HepG2 (cell line): Measurements from ENCODE around the gene TNPO3. TPM values are rescaled to one million over a fixed set of nuclear protein-coding genes. Genes with fewer than 3 reads are reported as not detected.

Experiments used
- ATAC-seq: fragments of 200-7000 bp; cut with Tn5 transposase; 3 replicates; pipeline ENCODE4 v1.9.1; 2020; ENCODE audit warnings: mild to moderate bottlenecking, moderate library complexity
- BruUV-seq: library from RNA; stranded (reverse); fragments of 400-500 nt; replicated peaks from 2 replicates; lab custom pipeline; 2021; lab: Mats Ljungman, UMichigan
- CTCF ChIA-PET: fragments of 300-600 bp; formaldehyde crosslinking; extraction: SDS; loops from one replicate; lab custom pipeline; 2021; ENCODE audit warnings: low total read pairs, inconsistent platforms, low intra/inter-chr PET ratio; lab: Yijun Ruan, JAX
- POLR2A ChIA-PET: fragments of 350-600 bp; sonication (Branson Sonifier 250); formaldehyde crosslinking; loops from one replicate; lab custom pipeline; 2020; ENCODE audit warnings: antibody characterized with exemption, inconsistent platforms; lab: Yijun Ruan, JAX
- DNase-seq: peaks from one replicate; pipeline ENCODE4 v3.0.0-alpha.2; 2015; ENCODE audit warnings: low spot score
- FAIRE-seq: peaks from 3 replicates; lab custom pipeline; 2011; peaks lifted over from hg19 to GRCh38; lab: Jason Lieb, UNC
- H2AFZ ChIP-seq: one replicate; pipeline ENCODE4 v1.6.1; 2011; ENCODE audit warnings: low read length, inconsistent platforms
- H3K27ac ChIP-seq: fragments of 300-600 bp; 3 replicates; pipeline ENCODE4 v1.8.0; 2011; ENCODE audit warnings: mixed run types, mild to moderate bottlenecking, mixed read lengths, low read length, inconsistent platforms; ENCODE audit not compliant: insufficient read depth; ENCODE audit errors: extremely low read length
- H3K27me3 ChIP-seq, 2 experiments: fragments of 200-600 bp in 1 of 2; 2 replicates in 1 of 2; 3 replicates in 1 of 2; pipeline versions ENCODE4 v1.6.0 to v1.8.0; 2011; ENCODE audit warnings: low read length in 2 of 2, mild to moderate bottlenecking in 2 of 2, moderate library complexity in 2 of 2, inconsistent platforms in 1 of 2; ENCODE audit not compliant: insufficient read depth in 2 of 2, control insufficient read depth in 1 of 2
- H3K36me3 ChIP-seq, 2 experiments: fragments of 200-600 bp in 1 of 2; replicated peaks in 1 of 2; 2 replicates in 1 of 2; 3 replicates in 1 of 2; pipeline versions ENCODE4 v1.5.1 to v1.8.0; 2011; ENCODE audit warnings: low read length in 2 of 2, inconsistent platforms in 1 of 2; ENCODE audit not compliant: insufficient read depth in 2 of 2, control insufficient read depth in 1 of 2
- H3K4me1 ChIP-seq: 2 replicates; pipeline ENCODE4 v1.5.1; 2012; ENCODE audit warnings: low read length, inconsistent platforms; ENCODE audit not compliant: insufficient read depth
- H3K4me2 ChIP-seq: 2 replicates; pipeline ENCODE4 v1.6.0; 2011; ENCODE audit warnings: low read depth, low read length, inconsistent platforms
- H3K4me3 ChIP-seq, 3 experiments: fragments of 200-600 bp in 1 of 3; sonication (generic), shearing (Covaris generic) in 1 of 3; replicated peaks in 1 of 3; 2 replicates each; pipeline ENCODE4 v1.5.1; 2011 to 2016; ENCODE audit warnings: low read length in 3 of 3, inconsistent platforms in 2 of 3, low read depth in 2 of 3, mild to moderate bottlenecking in 2 of 3, control low read depth in 1 of 3, mixed read lengths in 1 of 3; ENCODE audit not compliant: insufficient read depth in 1 of 3
- H3K79me2 ChIP-seq: one replicate; pipeline ENCODE4 v1.6.1; 2011; ENCODE audit warnings: low read length, inconsistent platforms; ENCODE audit not compliant: insufficient read depth
- H3K9ac ChIP-seq: 2 replicates; pipeline ENCODE4 v1.6.0; 2011; ENCODE audit warnings: mild to moderate bottlenecking, low read depth, low read length, inconsistent platforms; ENCODE audit not compliant: insufficient read depth
- H3K9me3 ChIP-seq: 2 replicates; pipeline ENCODE4 v1.5.1; 2012; ENCODE audit warnings: mild to moderate bottlenecking, low read length
- H4K20me1 ChIP-seq: 2 replicates; pipeline ENCODE4 v1.6.0; 2011; ENCODE audit warnings: inconsistent platforms, mild to moderate bottlenecking, low read length, moderate library complexity; ENCODE audit not compliant: insufficient read depth
- CCAR2 ChIP-seq: fragments of 200-400 bp; formaldehyde crosslinking; optimal IDR thresholded peaks from 2 replicates; pipeline ENCODE3; 2018; ENCODE audit warnings: low read depth, mild to moderate bottlenecking, low read length, moderate library complexity
- HMG20B ChIP-seq: conservative IDR thresholded peaks from 2 replicates; pipeline ENCODE4 v1.6.1; 2016; ENCODE audit warnings: missing genetic modification reagents, missing compliant biosample characterization
- KDM4B ChIP-seq: sonication (generic); formaldehyde crosslinking; IDR thresholded peaks from 2 replicates; pipeline ENCODE4 v1.4.0; 2020; ENCODE audit warnings: missing genetic modification reagents
- MED8 ChIP-seq: sonication (generic); formaldehyde crosslinking; IDR thresholded peaks from 2 replicates; pipeline ENCODE4 v1.8.1; 2023; ENCODE audit warnings: mild to moderate bottlenecking, missing genetic modification reagents; ENCODE audit not compliant: insufficient replicate concordance
- MIER2 ChIP-seq: IDR thresholded peaks from 2 replicates; pipeline ENCODE4 v1.6.1; 2016; ENCODE audit warnings: missing biosample characterization, missing genetic modification reagents
- NCOA5 ChIP-seq: sonication (generic); formaldehyde crosslinking; IDR thresholded peaks from 2 replicates; pipeline ENCODE4 v1.4.0; 2020; ENCODE audit warnings: missing genetic modification reagents
- SMARCE1 ChIP-seq: fragments of 450-650 bp; IDR thresholded peaks from 2 replicates; pipeline ENCODE4 v1.6.1; 2017; ENCODE audit warnings: borderline replicate concordance
- TSC22D2 ChIP-seq: sonication (generic); formaldehyde crosslinking; IDR thresholded peaks from 2 replicates; pipeline ENCODE4 v1.5.1; 2020; ENCODE audit warnings: missing genetic modification reagents, mild to moderate bottlenecking, borderline replicate concordance
- ZNF282 ChIP-seq: fragments of 450-650 bp; IDR thresholded peaks from 2 replicates; pipeline ENCODE4 v1.6.1; 2018; ENCODE audit not compliant: partially characterized antibody
- ZNF329 ChIP-seq: sonication (generic); formaldehyde crosslinking; IDR thresholded peaks from 2 replicates; pipeline ENCODE4 v1.9.0; 2021; ENCODE audit warnings: low read depth, mild to moderate bottlenecking, missing genetic modification reagents
- ZNF331 ChIP-seq: sonication (generic); formaldehyde crosslinking; IDR thresholded peaks from 2 replicates; pipeline ENCODE4 v1.4.0; 2020; ENCODE audit warnings: missing genetic modification reagents
- ZNF7 ChIP-seq: IDR thresholded peaks from 2 replicates; pipeline ENCODE4 v1.6.1; 2016; ENCODE audit warnings: missing biosample characterization, missing genetic modification reagents
- ZNF761 ChIP-seq: sonication (generic); formaldehyde crosslinking; conservative IDR thresholded peaks from 2 replicates; pipeline ENCODE4 v1.4.0; 2020; ENCODE audit warnings: mild to moderate bottlenecking, missing genetic modification reagents
- ZNF878 ChIP-seq: sonication (generic); formaldehyde crosslinking; IDR thresholded peaks from 2 replicates; pipeline ENCODE4 v1.8.1; 2023; ENCODE audit warnings: mild to moderate bottlenecking, missing genetic modification reagents, moderate library complexity
- ZSCAN12 ChIP-seq: sonication (generic); formaldehyde crosslinking; IDR thresholded peaks from 2 replicates; pipeline ENCODE4 v1.9.0; 2021; ENCODE audit warnings: mild to moderate bottlenecking, missing genetic modification reagents
- WGBS: methylation state at CpG from one replicate; pipeline ENCODE4 v1.1.6; 2017; ENCODE audit warnings: low lambda C conversion rate; 5-methylcytosine and 5-hydroxymethylcytosine counted together
- in situ Hi-C: cut with HindIII; loops from 2 replicates; pipeline ENCODE4 v1.10.0; 2017; ENCODE audit warnings: low pct_unique_long_range_greater_than_20kb; ENCODE audit not compliant: extremely low pct_ligation_motif_present
- intact Hi-C: fragments of 100-400 bp; cut with micrococcal nuclease; formaldehyde crosslinking; loops from one replicate; pipeline ENCODE4 v1.10.0; 2022; ENCODE audit not compliant: unreplicated experiment
- polyA plus RNA-seq, 8 experiments: library from polyadenylated mRNA; depleted of rRNA in 3 of 8; stranded (reverse) in 7 of 8; unstranded in 1 of 8; fragments of >200 nt; fragmentation: Illumina TruSeq in 4 of 8; extraction: Trizol in 4 of 8; gene quantifications; 2 replicates each; pipeline versions ENCODE4 v1.2.1 to v1.2.3, GENCODE V29; 2011 to 2016; ENCODE audit warnings: low read depth in 4 of 8, missing spikeins in 1 of 8, mixed read lengths in 1 of 8; ENCODE audit not compliant: insufficient read depth in 1 of 8
- total RNA-seq, 5 experiments: library from RNA; depleted of rRNA; stranded (reverse); fragments of >200 nt; fragmentation: Illumina TruSeq; extraction: Trizol; gene quantifications; 2 replicates each; pipeline ENCODE4 v1.2.3, GENCODE V29; 2016; ENCODE audit warnings: low read depth in 1 of 5
- TF ChIP-seq, protein P1 (sequence below): sonication (generic); formaldehyde crosslinking; IDR thresholded peaks from 2 replicates; pipeline ENCODE4 v1.4.0; 2020; ENCODE audit warnings: missing genetic modification reagents, borderline replicate concordance
- TF ChIP-seq, protein P2 (sequence below): sonication (generic); formaldehyde crosslinking; IDR thresholded peaks from 2 replicates; pipeline ENCODE4 v1.9.0; 2021; ENCODE audit warnings: missing genetic modification reagents, borderline replicate concordance
- TF ChIP-seq, protein P3 (sequence below): sonication (generic); formaldehyde crosslinking; IDR thresholded peaks from 2 replicates; pipeline ENCODE4 v1.4.0; 2020; ENCODE audit warnings: low read depth, mild to moderate bottlenecking, missing genetic modification reagents

The TNPO3 gene
- total and polyA plus RNA-seq, 2 of the 13 experiments (the other 11 are each of a cell fraction or from before 2014, with no cell fraction given) = 23.8 to 44.6 TPM

DNA sequence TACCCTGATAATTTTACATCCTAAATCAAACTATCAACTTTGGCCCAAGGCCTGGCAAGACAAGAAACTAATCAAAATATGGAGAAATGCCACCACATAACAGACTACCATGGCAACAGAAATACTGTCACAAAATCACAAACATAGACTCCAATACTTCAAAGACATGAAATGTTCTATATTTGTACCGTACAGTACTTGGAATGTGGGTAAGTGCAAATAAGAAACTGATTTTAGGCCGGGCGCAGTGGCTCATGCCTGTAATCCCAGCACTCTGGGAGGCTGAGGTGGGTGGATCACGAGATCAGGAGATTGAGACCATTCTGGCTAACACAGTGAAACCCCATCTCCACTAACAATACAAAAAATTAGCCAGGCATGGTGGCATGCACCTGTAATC lies 9.2 kb downstream of the TNPO3 start:
- ATAC-seq = no peak
- peaks cover 48% of the 10 kb centered on the region for H3K4me1 ChIP-seq

More for the DNA sequence above, 9.2 kb downstream of the TNPO3 start:
- no peak overlapping the region for H2AFZ ChIP-seq
- ChIA-PET CTCF (no interaction called here), POLR2A (no interaction called here)
- H3K9ac ChIP-seq = no peak overlapping the region
- FAIRE-seq (no peak), DNase-seq (no peak)
- H3K9me3 ChIP-seq = no peaks in the 10 kb centered on the region
- BruUV-seq = no TSS peak
- peaks cover 4 to 23% of the 10 kb centered on the region in 2 experiments; a peak in 3 of 5 replicates for H3K36me3 ChIP-seq
- intact Hi-C loops = no loop called here
- no peak overlapping the region for H3K4me3 ChIP-seq
- WGBS = 91% methylated on average over 4 of the region's 4 CpGs
- in situ Hi-C loops = no loop called here
- peaks cover 93% of the 10 kb centered on the region for H3K79me2 ChIP-seq
- no peaks in the 10 kb centered on the region for H3K27me3 ChIP-seq
- TF ChIP-seq KDM4B (CRISPR knock-in tag) (no peak), HMG20B (CRISPR knock-in tag) (no peak), ZNF329 (CRISPR knock-in tag) (no peak), ZNF282 (no peak), ZNF761 (CRISPR knock-in tag) (no peak), ZSCAN12 (no peak), MIER2 (no peak), SMARCE1 (no peak), ZNF878 (CRISPR knock-in tag) (no peak), NCOA5 (no peak), ZNF7 (CRISPR knock-in tag) (no peak), TSC22D2 (CRISPR knock-in tag) (no peak), ZNF331 (CRISPR knock-in tag) (no peak), CCAR2 (no peak), MED8 (CRISPR knock-in tag) (no peak)
- TF ChIP-seq, protein P1, sequence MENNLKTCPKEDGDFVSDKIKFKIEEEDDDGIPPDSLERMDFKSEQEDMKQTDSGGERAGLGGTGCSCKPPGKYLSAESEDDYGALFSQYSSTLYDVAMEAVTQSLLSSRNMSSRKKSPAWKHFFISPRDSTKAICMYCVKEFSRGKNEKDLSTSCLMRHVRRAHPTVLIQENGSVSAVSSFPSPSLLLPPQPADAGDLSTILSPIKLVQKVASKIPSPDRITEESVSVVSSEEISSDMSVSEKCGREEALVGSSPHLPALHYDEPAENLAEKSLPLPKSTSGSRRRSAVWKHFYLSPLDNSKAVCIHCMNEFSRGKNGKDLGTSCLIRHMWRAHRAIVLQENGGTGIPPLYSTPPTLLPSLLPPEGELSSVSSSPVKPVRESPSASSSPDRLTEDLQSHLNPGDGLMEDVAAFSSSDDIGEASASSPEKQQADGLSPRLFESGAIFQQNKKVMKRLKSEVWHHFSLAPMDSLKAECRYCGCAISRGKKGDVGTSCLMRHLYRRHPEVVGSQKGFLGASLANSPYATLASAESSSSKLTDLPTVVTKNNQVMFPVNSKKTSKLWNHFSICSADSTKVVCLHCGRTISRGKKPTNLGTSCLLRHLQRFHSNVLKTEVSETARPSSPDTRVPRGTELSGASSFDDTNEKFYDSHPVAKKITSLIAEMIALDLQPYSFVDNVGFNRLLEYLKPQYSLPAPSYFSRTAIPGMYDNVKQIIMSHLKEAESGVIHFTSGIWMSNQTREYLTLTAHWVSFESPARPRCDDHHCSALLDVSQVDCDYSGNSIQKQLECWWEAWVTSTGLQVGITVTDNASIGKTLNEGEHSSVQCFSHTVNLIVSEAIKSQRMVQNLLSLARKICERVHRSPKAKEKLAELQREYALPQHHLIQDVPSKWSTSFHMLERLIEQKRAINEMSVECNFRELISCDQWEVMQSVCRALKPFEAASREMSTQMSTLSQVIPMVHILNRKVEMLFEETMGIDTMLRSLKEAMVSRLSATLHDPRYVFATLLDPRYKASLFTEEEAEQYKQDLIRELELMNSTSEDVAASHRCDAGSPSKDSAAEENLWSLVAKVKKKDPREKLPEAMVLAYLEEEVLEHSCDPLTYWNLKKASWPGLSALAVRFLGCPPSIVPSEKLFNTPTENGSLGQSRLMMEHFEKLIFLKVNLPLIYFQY (CRISPR knock-in tag) = no peak
- TF ChIP-seq, protein P2, sequence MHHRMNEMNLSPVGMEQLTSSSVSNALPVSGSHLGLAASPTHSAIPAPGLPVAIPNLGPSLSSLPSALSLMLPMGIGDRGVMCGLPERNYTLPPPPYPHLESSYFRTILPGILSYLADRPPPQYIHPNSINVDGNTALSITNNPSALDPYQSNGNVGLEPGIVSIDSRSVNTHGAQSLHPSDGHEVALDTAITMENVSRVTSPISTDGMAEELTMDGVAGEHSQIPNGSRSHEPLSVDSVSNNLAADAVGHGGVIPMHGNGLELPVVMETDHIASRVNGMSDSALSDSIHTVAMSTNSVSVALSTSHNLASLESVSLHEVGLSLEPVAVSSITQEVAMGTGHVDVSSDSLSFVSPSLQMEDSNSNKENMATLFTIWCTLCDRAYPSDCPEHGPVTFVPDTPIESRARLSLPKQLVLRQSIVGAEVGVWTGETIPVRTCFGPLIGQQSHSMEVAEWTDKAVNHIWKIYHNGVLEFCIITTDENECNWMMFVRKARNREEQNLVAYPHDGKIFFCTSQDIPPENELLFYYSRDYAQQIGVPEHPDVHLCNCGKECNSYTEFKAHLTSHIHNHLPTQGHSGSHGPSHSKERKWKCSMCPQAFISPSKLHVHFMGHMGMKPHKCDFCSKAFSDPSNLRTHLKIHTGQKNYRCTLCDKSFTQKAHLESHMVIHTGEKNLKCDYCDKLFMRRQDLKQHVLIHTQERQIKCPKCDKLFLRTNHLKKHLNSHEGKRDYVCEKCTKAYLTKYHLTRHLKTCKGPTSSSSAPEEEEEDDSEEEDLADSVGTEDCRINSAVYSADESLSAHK (CRISPR knock-in tag) = no peak
- TF ChIP-seq, protein P3, sequence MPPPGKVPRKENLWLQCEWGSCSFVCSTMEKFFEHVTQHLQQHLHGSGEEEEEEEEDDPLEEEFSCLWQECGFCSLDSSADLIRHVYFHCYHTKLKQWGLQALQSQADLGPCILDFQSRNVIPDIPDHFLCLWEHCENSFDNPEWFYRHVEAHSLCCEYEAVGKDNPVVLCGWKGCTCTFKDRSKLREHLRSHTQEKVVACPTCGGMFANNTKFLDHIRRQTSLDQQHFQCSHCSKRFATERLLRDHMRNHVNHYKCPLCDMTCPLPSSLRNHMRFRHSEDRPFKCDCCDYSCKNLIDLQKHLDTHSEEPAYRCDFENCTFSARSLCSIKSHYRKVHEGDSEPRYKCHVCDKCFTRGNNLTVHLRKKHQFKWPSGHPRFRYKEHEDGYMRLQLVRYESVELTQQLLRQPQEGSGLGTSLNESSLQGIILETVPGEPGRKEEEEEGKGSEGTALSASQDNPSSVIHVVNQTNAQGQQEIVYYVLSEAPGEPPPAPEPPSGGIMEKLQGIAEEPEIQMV (CRISPR knock-in tag) = no peak
- H4K20me1 ChIP-seq = peaks cover 20% of the 10 kb centered on the region
- H3K27ac ChIP-seq = no peak overlapping the region
- no peak overlapping the region for H3K4me2 ChIP-seq
